ENCODE data around the gene ZSWIM8.

Gene ZSWIM8

DNA sequence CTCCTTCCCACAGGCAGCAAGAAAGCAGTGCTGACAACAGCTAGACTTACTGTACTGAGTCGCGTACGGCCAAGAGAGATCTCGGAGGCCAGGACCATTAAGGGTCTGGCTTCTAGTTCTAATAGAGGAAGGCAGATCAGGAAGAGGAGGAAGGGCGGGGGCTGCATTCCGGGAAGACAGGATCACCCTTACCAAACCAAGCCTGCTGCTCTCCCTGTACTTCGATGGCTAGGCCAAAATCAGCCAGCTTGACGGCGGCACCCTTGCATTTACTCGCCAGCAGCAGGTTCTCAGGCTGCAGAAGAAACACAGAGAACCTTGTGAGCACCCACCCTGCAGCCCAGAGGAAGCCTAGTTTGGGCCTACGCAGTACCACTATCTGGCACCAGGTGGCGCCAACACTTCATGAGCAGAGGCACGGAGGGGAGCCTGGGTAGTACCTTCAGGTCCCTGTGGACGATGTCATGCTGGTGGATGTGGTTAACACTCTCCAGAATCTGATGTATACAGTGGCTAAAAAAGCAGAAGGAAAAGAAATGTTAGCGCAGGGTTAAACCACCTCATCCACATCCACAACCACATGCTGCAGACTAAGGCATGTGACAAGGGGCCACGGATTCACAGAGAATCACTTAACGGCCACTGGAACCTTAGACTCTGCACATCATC is 63.5 kb downstream of the ZSWIM8 start:
- DNase-seq, result peak; percentile 84

DNA sequence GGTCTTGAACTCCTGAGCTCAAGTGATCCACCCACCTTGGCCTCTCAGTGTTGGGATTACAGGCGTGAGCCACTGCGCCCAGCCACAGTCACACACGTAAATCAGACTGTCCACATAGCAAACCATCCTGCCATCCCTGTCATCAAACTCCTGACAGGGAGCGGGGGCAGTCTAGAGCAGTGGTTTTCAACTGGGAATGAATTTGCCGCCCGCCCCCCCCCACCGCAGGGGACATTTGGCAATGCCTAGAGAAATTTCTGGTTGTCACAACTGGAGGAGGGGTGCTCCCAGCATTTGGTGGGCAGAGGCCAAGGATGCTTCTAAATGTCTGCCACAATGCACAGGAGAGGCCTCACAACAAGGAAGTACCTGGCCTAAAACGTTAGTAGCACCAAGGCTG is 64.8 kb downstream of the ZSWIM8 start:
- DNase-seq, result no peak

DNA sequence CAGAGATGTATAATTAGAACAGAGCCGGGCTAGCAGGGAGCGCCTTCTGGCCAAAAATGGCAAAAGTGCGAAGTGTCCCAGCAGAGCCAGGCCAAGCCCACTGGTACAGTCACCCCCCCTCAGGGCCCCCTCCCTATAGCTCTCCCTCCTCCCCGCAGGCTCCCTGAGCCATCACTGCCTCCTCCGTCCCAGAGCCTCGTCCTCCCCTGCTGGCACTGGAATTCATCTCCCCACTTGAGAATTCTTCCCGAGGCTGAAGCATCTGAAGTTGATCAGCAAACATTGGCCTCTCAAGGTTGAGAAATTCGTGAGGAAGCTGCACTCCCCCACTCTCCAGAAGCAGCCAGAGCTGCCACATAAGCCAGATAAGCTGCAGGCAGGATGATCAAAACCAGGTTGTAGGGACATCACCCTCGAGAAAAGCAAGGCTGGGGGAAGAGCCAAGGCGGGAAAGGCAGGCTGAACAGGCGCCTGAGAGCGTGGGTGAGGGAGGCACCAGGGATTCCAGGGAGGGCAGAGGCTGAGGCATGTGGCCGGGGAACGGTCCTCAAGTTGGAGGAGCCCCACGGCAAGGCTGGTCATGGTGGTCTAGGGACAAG is 65.6 kb downstream of the ZSWIM8 start:
- no peak for DNase-seq

Measured in right hindlimb (tissue), 1 donor.